NCI-H2227 treated with DMSO at 0.1 percent for 48 hours (cell line): ENCODE data around the gene GOLGA6L2.
"Not testable (repeated sequence)": the region's sequence is repeated elsewhere in the genome, so short reads cannot be mapped to it uniquely, and the experiment has no call there.

Experiments
- DNase-seq: peaks from one replicate; lab custom pipeline; 2025; lab: John Stamatoyannopoulos, UW

The GOLGA6L2 gene

GRCh38 chr15:23424111-23424904 is 22.7 kb downstream of the GOLGA6L2 start:
- no peak for DNase-seq

GRCh38 chr15:23422946-23423708 is 23.9 kb downstream of the GOLGA6L2 start:
- no peak for DNase-seq

- no peak for DNase-seq
Measured at GRCh38 chr15:23422099-23422945, 24.7 kb downstream of the GOLGA6L2 start.

- no peak for DNase-seq
Measured at GRCh38 chr15:23420806-23421575, 26.1 kb downstream of the GOLGA6L2 start.

- DNase-seq = no peak
Measured at GRCh38 chr15:23416349-23417276, 30.4 kb downstream of the GOLGA6L2 start.

GRCh38 chr15:23415866-23416265 is 31.2 kb downstream of the GOLGA6L2 start:
- DNase-seq = not testable (repeated sequence)

- no peak for DNase-seq
Measured at GRCh38 chr15:23415321-23415865, 31.6 kb downstream of the GOLGA6L2 start.

GRCh38 chr15:23412881-23413600 is 34.0 kb downstream of the GOLGA6L2 start:
- DNase-seq = not testable (repeated sequence)

GRCh38 chr15:23411841-23412240 is 35.2 kb downstream of the GOLGA6L2 start:
- DNase-seq = no peak

GRCh38 chr15:23403550-23403949 is 43.5 kb downstream of the GOLGA6L2 start:
- DNase-seq = no peak

- no peak for DNase-seq
Measured at GRCh38 chr15:23402544-23402943, 44.5 kb downstream of the GOLGA6L2 start.

GRCh38 chr15:23402140-23402539 is 44.9 kb downstream of the GOLGA6L2 start:
- DNase-seq = no peak

GRCh38 chr15:23401627-23402026 is 45.4 kb downstream of the GOLGA6L2 start:
- DNase-seq = peak; percentile 6

- not testable (repeated sequence) for DNase-seq
Measured at GRCh38 chr15:23399207-23399606, 47.8 kb downstream of the GOLGA6L2 start.

GRCh38 chr15:23398357-23398756 is 48.7 kb downstream of the GOLGA6L2 start:
- DNase-seq = not testable (repeated sequence)

- DNase-seq = no peak
Measured at GRCh38 chr15:23397779-23398178, 49.3 kb downstream of the GOLGA6L2 start.

- no peak for DNase-seq
Measured at GRCh38 chr15:23395832-23396231, 51.2 kb downstream of the GOLGA6L2 start.

GRCh38 chr15:23395030-23395692 is 51.9 kb downstream of the GOLGA6L2 start:
- DNase-seq = no peak
